ENCODE data around the gene LAIR2. TPM values are rescaled to one million over a fixed set of nuclear protein-coding genes. Genes with fewer than 3 reads are reported as not detected.

LAIR2 gene
- total and polyA plus RNA-seq, 2 of the 13 experiments (the other 11 are each of a cell fraction or from before 2014, with no cell fraction given) = 1.3 to 1.9 TPM

GRCh38 chr19:54464044-54464629 lies 38.5 kb upstream of the LAIR2 start:
- Histone ChIP-seq H4K20me1 (ENCODE audit: insufficient read depth, low read length) (peaks cover under 1% of the 10 kb centered on the region; the same call in 1 of the 2 replicates), H3K36me3 (replicated peaks in 1 of 2; ENCODE audit: control insufficient read depth in 1 of 2, insufficient read depth in 2 of 2, low read length in 2 of 2) (peaks cover 7 to 16% of the 10 kb centered on the region in 2 experiments; a peak in 3 of 5 replicates), H2AFZ (ENCODE audit: low read length) (no peak overlapping the region), H3K4me1 (ENCODE audit: insufficient read depth, low read length) (peaks cover 21% of the 10 kb centered on the region), H3K9ac (ENCODE audit: insufficient read depth, low read depth, low read length) (peak overlapping the region; percentile 80), H3K27ac (ENCODE audit: extremely low read length, insufficient read depth, low read length) (peak overlapping the region; percentile 96), H3K27me3 (ENCODE audit: control insufficient read depth in 1 of 2, insufficient read depth in 2 of 2, low read length in 2 of 2) (no peaks in the 10 kb centered on the region), H3K4me2 (ENCODE audit: low read depth, low read length) (peak overlapping the region; percentile 94), H3K4me3 (replicated peaks in 1 of 3; ENCODE audit: insufficient read depth in 1 of 3, low read depth in 2 of 3, low read length in 3 of 3) (peak overlapping the region; percentile 72 to 80 (median 77)), H3K79me2 (ENCODE audit: insufficient read depth, low read length) (peaks cover 10% of the 10 kb centered on the region), H3K9me3 (ENCODE audit: low read length) (no peaks in the 10 kb centered on the region)
- BruUV-seq (replicated peaks) = no TSS peak
- 2% methylated on average over 21 of the region's 26 CpGs for WGBS (ENCODE audit: low lambda C conversion rate)
- intact Hi-C loops (cut with micrococcal nuclease; ENCODE audit: unreplicated experiment) (no loop called here), in situ Hi-C loops (cut with HindIII; ENCODE audit: extremely low pct_ligation_motif_present, low pct_unique_long_range_greater_than_20kb) (no loop called here)
- ChIA-PET CTCF (ENCODE audit: low intra/inter-chr PET ratio, low total read pairs) (no interaction called here), POLR2A (interaction anchor here (0.9 to 3.5 kb wide), 9 partner anchors 9 to 327 kb away, joined by 3 to 67 read pairs (median 10); partner anchors contain the start of genes CDC42EP5, CNOT3, LENG8 and MBOAT7)
- peak; percentile 96 for DNase-seq (ENCODE audit: low spot score)
- peak; percentile 66 for ATAC-seq
- no peak for FAIRE-seq
- TF ChIP-seq, protein P1, sequence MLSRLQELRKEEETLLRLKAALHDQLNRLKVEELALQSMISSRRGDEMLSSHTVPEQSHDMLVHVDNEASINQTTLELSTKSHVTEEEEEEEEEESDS (CRISPR knock-in tag; IDR thresholded peaks at IDR 0.05; ENCODE audit: borderline replicate concordance) = 0 out of 2 replicates have a peak, but pooled peaks have one; percentile 10
- TF ChIP-seq ZNF746 (CRISPR knock-in tag; IDR thresholded peaks at IDR 0.05) (no peak), ZNF350 (CRISPR knock-in tag; IDR thresholded peaks at IDR 0.05; ENCODE audit: borderline replicate concordance, low read depth) (0 out of 2 replicates have a peak, but pooled peaks have one; percentile 53), SMC3 (IDR thresholded peaks at IDR 0.05; ENCODE audit: low read length) (0 out of 2 replicates have a peak, but pooled peaks have one; percentile 4), SP4 (CRISPR knock-in tag; IDR thresholded peaks at IDR 0.05) (peak; percentile 89), HHEX (CRISPR knock-in tag; IDR thresholded peaks at IDR 0.05) (no peak), FOXC1 (CRISPR knock-in tag; IDR thresholded peaks at IDR 0.05; ENCODE audit: borderline replicate concordance) (0 out of 2 replicates have a peak, but pooled peaks have one; percentile 66), ARID3A (IDR thresholded peaks at IDR 0.05; ENCODE audit: low read depth, low read length) (peak; percentile 0; the same call in 1 of the 2 replicates), NCOR1 (IDR thresholded peaks at IDR 0.05; ENCODE audit: borderline replicate concordance, low read length) (peak; percentile 66; the same call in 1 of the 2 replicates), HOXA9 (CRISPR knock-in tag; IDR thresholded peaks at IDR 0.05; ENCODE audit: borderline replicate concordance) (peak; percentile 94; the same call in 1 of the 2 replicates), ARNTL (CRISPR knock-in tag; IDR thresholded peaks at IDR 0.05) (no peak), ZNF552 (CRISPR knock-in tag; IDR thresholded peaks at IDR 0.05; ENCODE audit: borderline replicate concordance) (no peak), MNT (IDR thresholded peaks at IDR 0.05) (peak; percentile 87), NFIC (IDR thresholded peaks at IDR 0.05; ENCODE audit: low read length) (no peak), AHR (CRISPR knock-in tag; IDR thresholded peaks at IDR 0.05) (no peak), SALL1 (CRISPR knock-in tag; IDR thresholded peaks at IDR 0.05) (peak; percentile 40; the same call in 1 of the 2 replicates), SRF (IDR thresholded peaks at IDR 0.05; ENCODE audit: low read depth, low read length) (no peak)
- TF ChIP-seq, protein P2, sequence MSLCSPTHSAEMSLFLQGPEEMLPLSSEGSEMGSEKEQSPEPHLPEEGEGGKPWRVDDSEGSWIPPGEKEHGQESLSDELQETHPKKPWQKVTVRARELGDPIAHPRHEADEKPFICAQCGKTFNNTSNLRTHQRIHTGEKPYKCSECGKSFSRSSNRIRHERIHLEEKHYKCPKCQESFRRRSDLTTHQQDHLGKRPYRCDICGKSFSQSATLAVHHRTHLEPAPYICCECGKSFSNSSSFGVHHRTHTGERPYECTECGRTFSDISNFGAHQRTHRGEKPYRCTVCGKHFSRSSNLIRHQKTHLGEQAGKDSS (CRISPR knock-in tag; IDR thresholded peaks at IDR 0.05; ENCODE audit: borderline replicate concordance, low read depth) = 0 out of 2 replicates have a peak, but pooled peaks have one; percentile 37
- TF ChIP-seq, protein P3, sequence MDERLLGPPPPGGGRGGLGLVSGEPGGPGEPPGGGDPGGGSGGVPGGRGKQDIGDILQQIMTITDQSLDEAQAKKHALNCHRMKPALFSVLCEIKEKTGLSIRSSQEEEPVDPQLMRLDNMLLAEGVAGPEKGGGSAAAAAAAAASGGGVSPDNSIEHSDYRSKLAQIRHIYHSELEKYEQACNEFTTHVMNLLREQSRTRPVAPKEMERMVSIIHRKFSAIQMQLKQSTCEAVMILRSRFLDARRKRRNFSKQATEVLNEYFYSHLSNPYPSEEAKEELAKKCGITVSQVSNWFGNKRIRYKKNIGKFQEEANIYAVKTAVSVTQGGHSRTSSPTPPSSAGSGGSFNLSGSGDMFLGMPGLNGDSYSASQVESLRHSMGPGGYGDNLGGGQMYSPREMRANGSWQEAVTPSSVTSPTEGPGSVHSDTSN (CRISPR knock-in tag; IDR thresholded peaks at IDR 0.05) = peak; percentile 36; the same call in 1 of the 2 replicates
